HepG2 (cell line): ENCODE results near the gene CCR8. TPM values are rescaled to one million over a fixed set of nuclear protein-coding genes. Genes with fewer than 3 reads are reported as not detected.

Source experiments
- KMT2B ChIP-seq: IDR thresholded peaks from 2 replicates; pipeline ENCODE4 v1.6.1; 2016; ENCODE audit warnings: missing genetic modification reagents, missing compliant biosample characterization
- NR2C2 ChIP-seq: sonication (generic); formaldehyde crosslinking; IDR thresholded peaks from 2 replicates; pipeline ENCODE4 v1.4.0; 2020; ENCODE audit warnings: missing genetic modification reagents, mild to moderate bottlenecking, moderate library complexity, borderline replicate concordance
- ZBTB10 ChIP-seq: sonication (generic); formaldehyde crosslinking; IDR thresholded peaks from 2 replicates; pipeline ENCODE4 v1.4.0; 2020; ENCODE audit warnings: missing genetic modification reagents, borderline replicate concordance
- ZNF432 ChIP-seq: sonication (generic); formaldehyde crosslinking; IDR thresholded peaks from 2 replicates; pipeline ENCODE4 v1.5.0; 2020; ENCODE audit warnings: missing genetic modification reagents, mild to moderate bottlenecking, borderline replicate concordance
- polyA plus RNA-seq, 8 experiments: library from polyadenylated mRNA; depleted of rRNA in 3 of 8; stranded (reverse) in 7 of 8; unstranded in 1 of 8; fragments of >200 nt; fragmentation: Illumina TruSeq in 4 of 8; extraction: Trizol in 4 of 8; gene quantifications; 2 replicates each; pipeline versions ENCODE4 v1.2.1 to v1.2.3, GENCODE V29; 2011 to 2016; ENCODE audit warnings: low read depth in 4 of 8, missing spikeins in 1 of 8, mixed read lengths in 1 of 8; ENCODE audit not compliant: insufficient read depth in 1 of 8
- total RNA-seq, 5 experiments: library from RNA; depleted of rRNA; stranded (reverse); fragments of >200 nt; fragmentation: Illumina TruSeq; extraction: Trizol; gene quantifications; 2 replicates each; pipeline ENCODE4 v1.2.3, GENCODE V29; 2016; ENCODE audit warnings: low read depth in 1 of 5
- TF ChIP-seq, protein P1 (sequence below): IDR thresholded peaks from 2 replicates; pipeline ENCODE4 v1.6.1; 2016; ENCODE audit warnings: low read depth, missing genetic modification reagents, missing compliant biosample characterization
- TF ChIP-seq, protein P2 (sequence below): conservative IDR thresholded peaks from 2 replicates; pipeline ENCODE4 v1.6.1; 2018; ENCODE audit warnings: missing genetic modification reagents
- TF ChIP-seq, protein P3 (sequence below): sonication (generic); formaldehyde crosslinking; IDR thresholded peaks from 2 replicates; pipeline ENCODE4 v1.4.0; 2020; ENCODE audit warnings: missing genetic modification reagents
- TF ChIP-seq, protein P4 (sequence below): sonication (generic); formaldehyde crosslinking; IDR thresholded peaks from 2 replicates; pipeline ENCODE4 v1.8.1; 2022; ENCODE audit warnings: low read depth, mild to moderate bottlenecking, missing genetic modification reagents

Gene CCR8
- total and polyA plus RNA-seq, 2 of the 13 experiments (the other 11 are each of a cell fraction or from before 2014, with no cell fraction given): not detected

DNA sequence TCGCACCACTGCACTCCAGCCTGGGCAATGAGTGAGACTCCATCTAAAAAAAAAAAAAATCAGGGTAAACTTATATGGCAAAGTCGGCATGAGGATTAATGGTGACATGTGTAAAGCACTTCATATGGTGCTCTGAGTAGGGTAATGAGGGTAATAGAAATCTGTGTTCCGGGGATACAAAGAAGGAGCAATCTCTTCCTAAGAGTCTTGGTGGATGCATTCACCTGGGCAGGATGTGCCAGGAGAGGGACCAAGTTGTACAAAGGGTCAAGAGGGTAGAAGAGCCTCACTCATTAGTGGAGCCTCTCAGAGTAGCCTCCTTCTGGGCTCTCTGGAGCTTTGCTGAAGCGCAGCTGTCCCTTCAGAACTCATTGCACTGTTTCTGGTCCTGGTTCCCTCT, 40.4 kb upstream of the CCR8 start (continued):
- TF ChIP-seq, protein P1, sequence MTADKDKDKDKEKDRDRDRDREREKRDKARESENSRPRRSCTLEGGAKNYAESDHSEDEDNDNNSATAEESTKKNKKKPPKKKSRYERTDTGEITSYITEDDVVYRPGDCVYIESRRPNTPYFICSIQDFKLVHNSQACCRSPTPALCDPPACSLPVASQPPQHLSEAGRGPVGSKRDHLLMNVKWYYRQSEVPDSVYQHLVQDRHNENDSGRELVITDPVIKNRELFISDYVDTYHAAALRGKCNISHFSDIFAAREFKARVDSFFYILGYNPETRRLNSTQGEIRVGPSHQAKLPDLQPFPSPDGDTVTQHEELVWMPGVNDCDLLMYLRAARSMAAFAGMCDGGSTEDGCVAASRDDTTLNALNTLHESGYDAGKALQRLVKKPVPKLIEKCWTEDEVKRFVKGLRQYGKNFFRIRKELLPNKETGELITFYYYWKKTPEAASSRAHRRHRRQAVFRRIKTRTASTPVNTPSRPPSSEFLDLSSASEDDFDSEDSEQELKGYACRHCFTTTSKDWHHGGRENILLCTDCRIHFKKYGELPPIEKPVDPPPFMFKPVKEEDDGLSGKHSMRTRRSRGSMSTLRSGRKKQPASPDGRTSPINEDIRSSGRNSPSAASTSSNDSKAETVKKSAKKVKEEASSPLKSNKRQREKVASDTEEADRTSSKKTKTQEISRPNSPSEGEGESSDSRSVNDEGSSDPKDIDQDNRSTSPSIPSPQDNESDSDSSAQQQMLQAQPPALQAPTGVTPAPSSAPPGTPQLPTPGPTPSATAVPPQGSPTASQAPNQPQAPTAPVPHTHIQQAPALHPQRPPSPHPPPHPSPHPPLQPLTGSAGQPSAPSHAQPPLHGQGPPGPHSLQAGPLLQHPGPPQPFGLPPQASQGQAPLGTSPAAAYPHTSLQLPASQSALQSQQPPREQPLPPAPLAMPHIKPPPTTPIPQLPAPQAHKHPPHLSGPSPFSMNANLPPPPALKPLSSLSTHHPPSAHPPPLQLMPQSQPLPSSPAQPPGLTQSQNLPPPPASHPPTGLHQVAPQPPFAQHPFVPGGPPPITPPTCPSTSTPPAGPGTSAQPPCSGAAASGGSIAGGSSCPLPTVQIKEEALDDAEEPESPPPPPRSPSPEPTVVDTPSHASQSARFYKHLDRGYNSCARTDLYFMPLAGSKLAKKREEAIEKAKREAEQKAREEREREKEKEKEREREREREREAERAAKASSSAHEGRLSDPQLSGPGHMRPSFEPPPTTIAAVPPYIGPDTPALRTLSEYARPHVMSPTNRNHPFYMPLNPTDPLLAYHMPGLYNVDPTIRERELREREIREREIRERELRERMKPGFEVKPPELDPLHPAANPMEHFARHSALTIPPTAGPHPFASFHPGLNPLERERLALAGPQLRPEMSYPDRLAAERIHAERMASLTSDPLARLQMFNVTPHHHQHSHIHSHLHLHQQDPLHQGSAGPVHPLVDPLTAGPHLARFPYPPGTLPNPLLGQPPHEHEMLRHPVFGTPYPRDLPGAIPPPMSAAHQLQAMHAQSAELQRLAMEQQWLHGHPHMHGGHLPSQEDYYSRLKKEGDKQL (CRISPR knock-in tag): no peak
- TF ChIP-seq KMT2B: no peak
- TF ChIP-seq, protein P2, sequence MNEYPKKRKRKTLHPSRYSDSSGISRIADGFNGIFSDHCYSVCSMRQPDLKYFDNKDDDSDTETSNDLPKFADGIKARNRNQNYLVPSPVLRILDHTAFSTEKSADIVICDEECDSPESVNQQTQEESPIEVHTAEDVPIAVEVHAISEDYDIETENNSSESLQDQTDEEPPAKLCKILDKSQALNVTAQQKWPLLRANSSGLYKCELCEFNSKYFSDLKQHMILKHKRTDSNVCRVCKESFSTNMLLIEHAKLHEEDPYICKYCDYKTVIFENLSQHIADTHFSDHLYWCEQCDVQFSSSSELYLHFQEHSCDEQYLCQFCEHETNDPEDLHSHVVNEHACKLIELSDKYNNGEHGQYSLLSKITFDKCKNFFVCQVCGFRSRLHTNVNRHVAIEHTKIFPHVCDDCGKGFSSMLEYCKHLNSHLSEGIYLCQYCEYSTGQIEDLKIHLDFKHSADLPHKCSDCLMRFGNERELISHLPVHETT (CRISPR knock-in tag): no peak
- TF ChIP-seq, protein P3, sequence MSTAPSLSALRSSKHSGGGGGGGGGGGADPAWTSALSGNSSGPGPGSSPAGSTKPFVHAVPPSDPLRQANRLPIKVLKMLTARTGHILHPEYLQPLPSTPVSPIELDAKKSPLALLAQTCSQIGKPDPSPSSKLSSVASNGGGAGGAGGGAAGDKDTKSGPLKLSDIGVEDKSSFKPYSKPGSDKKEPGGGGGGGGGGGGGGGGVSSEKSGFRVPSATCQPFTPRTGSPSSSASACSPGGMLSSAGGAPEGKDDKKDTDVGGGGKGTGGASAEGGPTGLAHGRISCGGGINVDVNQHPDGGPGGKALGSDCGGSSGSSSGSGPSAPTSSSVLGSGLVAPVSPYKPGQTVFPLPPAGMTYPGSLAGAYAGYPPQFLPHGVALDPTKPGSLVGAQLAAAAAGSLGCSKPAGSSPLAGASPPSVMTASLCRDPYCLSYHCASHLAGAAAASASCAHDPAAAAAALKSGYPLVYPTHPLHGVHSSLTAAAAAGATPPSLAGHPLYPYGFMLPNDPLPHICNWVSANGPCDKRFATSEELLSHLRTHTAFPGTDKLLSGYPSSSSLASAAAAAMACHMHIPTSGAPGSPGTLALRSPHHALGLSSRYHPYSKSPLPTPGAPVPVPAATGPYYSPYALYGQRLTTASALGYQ (CRISPR knock-in tag): no peak
- TF ChIP-seq ZNF432: no peak
- TF ChIP-seq, protein P4, sequence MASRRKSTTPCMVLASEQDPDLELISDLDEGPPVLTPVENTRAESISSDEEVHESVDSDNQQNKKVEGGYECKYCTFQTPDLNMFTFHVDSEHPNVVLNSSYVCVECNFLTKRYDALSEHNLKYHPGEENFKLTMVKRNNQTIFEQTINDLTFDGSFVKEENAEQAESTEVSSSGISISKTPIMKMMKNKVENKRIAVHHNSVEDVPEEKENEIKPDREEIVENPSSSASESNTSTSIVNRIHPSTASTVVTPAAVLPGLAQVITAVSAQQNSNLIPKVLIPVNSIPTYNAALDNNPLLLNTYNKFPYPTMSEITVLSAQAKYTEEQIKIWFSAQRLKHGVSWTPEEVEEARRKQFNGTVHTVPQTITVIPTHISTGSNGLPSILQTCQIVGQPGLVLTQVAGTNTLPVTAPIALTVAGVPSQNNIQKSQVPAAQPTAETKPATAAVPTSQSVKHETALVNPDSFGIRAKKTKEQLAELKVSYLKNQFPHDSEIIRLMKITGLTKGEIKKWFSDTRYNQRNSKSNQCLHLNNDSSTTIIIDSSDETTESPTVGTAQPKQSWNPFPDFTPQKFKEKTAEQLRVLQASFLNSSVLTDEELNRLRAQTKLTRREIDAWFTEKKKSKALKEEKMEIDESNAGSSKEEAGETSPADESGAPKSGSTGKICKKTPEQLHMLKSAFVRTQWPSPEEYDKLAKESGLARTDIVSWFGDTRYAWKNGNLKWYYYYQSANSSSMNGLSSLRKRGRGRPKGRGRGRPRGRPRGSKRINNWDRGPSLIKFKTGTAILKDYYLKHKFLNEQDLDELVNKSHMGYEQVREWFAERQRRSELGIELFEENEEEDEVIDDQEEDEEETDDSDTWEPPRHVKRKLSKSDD (CRISPR knock-in tag): no peak
- TF ChIP-seq NR2C2 (CRISPR knock-in tag): no peak
- no peak for TF ChIP-seq ZBTB10 (CRISPR knock-in tag)
